ENCODE results near the gene HYOU1.
"Not testable (repeated sequence)": the region's sequence is repeated elsewhere in the genome, so short reads cannot be mapped to it uniquely, and the experiment has no call there.

The HYOU1 gene

GRCh38 chr11:119084663-119085436 lies 27.8 kb upstream of the HYOU1 start, which contains the start of gene HMBS:
Gene HMBS (plus strand): TSS chr11:119084881. CDS start chr11:119085034, 153 bp downstream.
- DNase-seq, result peak; percentile 92

- DNase-seq, result no peak
These were observed 24.8 kb upstream of the HYOU1 start for GRCh38 chr11:119081682-119082260.

- no peak for DNase-seq
These were observed 21.8 kb upstream of the HYOU1 start for GRCh38 chr11:119078675-119079420.

GRCh38 chr11:119077839-119078238 lies 20.8 kb upstream of the HYOU1 start:
- no peak for DNase-seq

GRCh38 chr11:119067371-119068222 lies 10.6 kb upstream of the HYOU1 start, which contains the start of gene VPS11:
Gene VPS11 (plus strand): TSS chr11:119067818. CDS start chr11:119067824, 6 bp downstream.
- peak; percentile 95 for DNase-seq

- peak; percentile 35 for DNase-seq
These were observed 8.4 kb upstream of the HYOU1 start for GRCh38 chr11:119065369-119065768.

GRCh38 chr11:119062779-119063178 lies 5.8 kb upstream of the HYOU1 start:
- DNase-seq, result peak; percentile 46

- no peak for DNase-seq
These were observed 4.3 kb upstream of the HYOU1 start for GRCh38 chr11:119061256-119061655.

- DNase-seq, result not testable (repeated sequence)
These were observed 2.1 kb upstream of the HYOU1 start for GRCh38 chr11:119059128-119059527.

GRCh38 chr11:119056421-119056999 lies 495 bp downstream of the HYOU1 start:
- no peak for DNase-seq

GRCh38 chr11:119055901-119056300 lies 1.1 kb downstream of the HYOU1 start:
- peak; percentile 27 for DNase-seq

GRCh38 chr11:119054418-119054817 lies 2.6 kb downstream of the HYOU1 start:
- no peak for DNase-seq

GRCh38 chr11:119052163-119052814 lies 4.7 kb downstream of the HYOU1 start:
- no peak for DNase-seq

GRCh38 chr11:119051440-119052162 lies 5.4 kb downstream of the HYOU1 start:
- DNase-seq, result no peak

- DNase-seq, result no peak
These were observed 7.9 kb downstream of the HYOU1 start for GRCh38 chr11:119049081-119049480.

- DNase-seq, result no peak
These were observed 8.4 kb downstream of the HYOU1 start for GRCh38 chr11:119048644-119049043.

GRCh38 chr11:119047205-119047604 lies 9.8 kb downstream of the HYOU1 start:
- no peak for DNase-seq

- DNase-seq, result no peak
These were observed 10.5 kb downstream of the HYOU1 start for GRCh38 chr11:119046489-119046888.

- DNase-seq, result no peak
These were observed 12.3 kb downstream of the HYOU1 start for GRCh38 chr11:119044708-119045107.

- no peak for DNase-seq
These were observed 14.1 kb downstream of the HYOU1 start for GRCh38 chr11:119042927-119043326.

Data from fibroblast of upper back skin (primary cell).